Measurements from ENCODE around the gene C5orf24.

DNA sequence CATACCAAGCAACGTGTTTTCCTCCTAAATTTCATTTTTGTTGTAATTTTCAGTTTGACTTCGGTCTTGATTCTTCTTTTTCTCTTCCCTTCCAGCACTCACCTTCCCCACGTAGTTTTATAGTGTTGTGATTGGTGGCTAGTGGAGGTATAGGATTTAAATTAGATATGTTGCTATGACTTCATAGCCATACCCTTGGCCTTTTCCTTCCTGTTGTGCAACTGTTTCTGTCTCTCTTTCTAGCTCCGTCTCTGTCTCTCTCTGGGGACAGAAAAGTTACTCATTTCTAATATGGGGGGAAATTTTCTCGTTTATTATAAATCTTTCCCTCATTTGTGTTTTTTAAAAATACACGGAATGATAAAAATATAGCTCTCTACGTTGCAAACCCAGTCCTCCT lies 20.6 kb upstream of the C5orf24 start:
- TF ChIP-seq EZH2phosphoT487 (IDR thresholded peaks at IDR 0.05; ENCODE audit: insufficient read depth, low read depth) (no peak), EZH2 (IDR thresholded peaks at IDR 0.05; ENCODE audit: insufficient read depth, poor library complexity, severe bottlenecking) (no peak)
